PFSK-1 (cell line): Measurements from ENCODE around the gene PHYHD1.

ENCODE experiments used
- FOXP2 ChIP-seq: optimal IDR thresholded peaks from 2 replicates; pipeline ENCODE3; 2011; ENCODE audit warnings: borderline replicate concordance, control low read depth, inconsistent platforms; ENCODE audit not compliant: insufficient read depth; ENCODE audit errors: extremely low read length, extremely low read depth
- POLR2AphosphoS5 ChIP-seq: IDR thresholded peaks from 2 replicates; pipeline ENCODE4 v1.6.1; 2012; ENCODE audit warnings: low read depth, mild to moderate bottlenecking, control low read depth, low read length, moderate library complexity
- SIN3A ChIP-seq: IDR thresholded peaks from 2 replicates; pipeline ENCODE4 v1.6.1; 2012; ENCODE audit warnings: mild to moderate bottlenecking, low read length, moderate library complexity, borderline replicate concordance; ENCODE audit not compliant: insufficient read depth
- TAF1 ChIP-seq: IDR thresholded peaks from 2 replicates; pipeline ENCODE4 v1.6.1; 2012; ENCODE audit warnings: low read length, control low read depth, borderline replicate concordance; ENCODE audit not compliant: insufficient read depth
- TF ChIP-seq, protein P1 (sequence below), 2 experiments: IDR thresholded peaks; 2 replicates each; pipeline versions ENCODE4 v1.6.1 to v1.8.0; 2011 to 2012; ENCODE audit warnings: low read depth in 2 of 2, low read length in 2 of 2, control low read depth in 1 of 2, inconsistent platforms in 1 of 2, mild to moderate bottlenecking in 1 of 2, moderate library complexity in 1 of 2; ENCODE audit not compliant: insufficient read depth in 1 of 2

The PHYHD1 gene

DNA sequence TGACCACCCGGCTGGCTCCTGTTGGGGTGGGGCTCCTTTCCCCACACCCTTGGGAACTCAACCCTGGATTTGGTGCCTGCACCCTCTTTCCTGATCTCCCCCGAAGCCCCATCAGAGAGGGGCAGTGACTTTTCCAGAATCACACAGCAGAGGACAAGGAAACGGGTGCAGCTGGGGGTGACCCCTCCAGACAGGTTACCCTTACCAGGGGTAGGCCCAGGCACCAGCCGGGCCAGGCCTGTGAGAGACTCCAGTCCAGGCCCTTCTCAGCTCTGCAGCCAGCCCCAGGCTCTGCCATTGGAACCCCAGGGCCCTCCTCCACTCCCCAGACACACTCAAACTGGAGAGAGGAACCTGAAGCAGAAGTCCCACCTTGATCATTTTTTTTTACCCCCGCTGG lies 19.0 kb upstream of the PHYHD1 start:
- TF ChIP-seq TAF1: no peak
- TF ChIP-seq, protein P1, sequence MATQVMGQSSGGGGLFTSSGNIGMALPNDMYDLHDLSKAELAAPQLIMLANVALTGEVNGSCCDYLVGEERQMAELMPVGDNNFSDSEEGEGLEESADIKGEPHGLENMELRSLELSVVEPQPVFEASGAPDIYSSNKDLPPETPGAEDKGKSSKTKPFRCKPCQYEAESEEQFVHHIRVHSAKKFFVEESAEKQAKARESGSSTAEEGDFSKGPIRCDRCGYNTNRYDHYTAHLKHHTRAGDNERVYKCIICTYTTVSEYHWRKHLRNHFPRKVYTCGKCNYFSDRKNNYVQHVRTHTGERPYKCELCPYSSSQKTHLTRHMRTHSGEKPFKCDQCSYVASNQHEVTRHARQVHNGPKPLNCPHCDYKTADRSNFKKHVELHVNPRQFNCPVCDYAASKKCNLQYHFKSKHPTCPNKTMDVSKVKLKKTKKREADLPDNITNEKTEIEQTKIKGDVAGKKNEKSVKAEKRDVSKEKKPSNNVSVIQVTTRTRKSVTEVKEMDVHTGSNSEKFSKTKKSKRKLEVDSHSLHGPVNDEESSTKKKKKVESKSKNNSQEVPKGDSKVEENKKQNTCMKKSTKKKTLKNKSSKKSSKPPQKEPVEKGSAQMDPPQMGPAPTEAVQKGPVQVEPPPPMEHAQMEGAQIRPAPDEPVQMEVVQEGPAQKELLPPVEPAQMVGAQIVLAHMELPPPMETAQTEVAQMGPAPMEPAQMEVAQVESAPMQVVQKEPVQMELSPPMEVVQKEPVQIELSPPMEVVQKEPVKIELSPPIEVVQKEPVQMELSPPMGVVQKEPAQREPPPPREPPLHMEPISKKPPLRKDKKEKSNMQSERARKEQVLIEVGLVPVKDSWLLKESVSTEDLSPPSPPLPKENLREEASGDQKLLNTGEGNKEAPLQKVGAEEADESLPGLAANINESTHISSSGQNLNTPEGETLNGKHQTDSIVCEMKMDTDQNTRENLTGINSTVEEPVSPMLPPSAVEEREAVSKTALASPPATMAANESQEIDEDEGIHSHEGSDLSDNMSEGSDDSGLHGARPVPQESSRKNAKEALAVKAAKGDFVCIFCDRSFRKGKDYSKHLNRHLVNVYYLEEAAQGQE (IDR thresholded peaks at IDR 0.05; ENCODE audit: insufficient read depth in 1 of 2, low read depth in 2 of 2, low read length in 2 of 2): no peak
- no peak for TF ChIP-seq FOXP2
- no peak for TF ChIP-seq POLR2AphosphoS5
- no peak for TF ChIP-seq SIN3A

DNA sequence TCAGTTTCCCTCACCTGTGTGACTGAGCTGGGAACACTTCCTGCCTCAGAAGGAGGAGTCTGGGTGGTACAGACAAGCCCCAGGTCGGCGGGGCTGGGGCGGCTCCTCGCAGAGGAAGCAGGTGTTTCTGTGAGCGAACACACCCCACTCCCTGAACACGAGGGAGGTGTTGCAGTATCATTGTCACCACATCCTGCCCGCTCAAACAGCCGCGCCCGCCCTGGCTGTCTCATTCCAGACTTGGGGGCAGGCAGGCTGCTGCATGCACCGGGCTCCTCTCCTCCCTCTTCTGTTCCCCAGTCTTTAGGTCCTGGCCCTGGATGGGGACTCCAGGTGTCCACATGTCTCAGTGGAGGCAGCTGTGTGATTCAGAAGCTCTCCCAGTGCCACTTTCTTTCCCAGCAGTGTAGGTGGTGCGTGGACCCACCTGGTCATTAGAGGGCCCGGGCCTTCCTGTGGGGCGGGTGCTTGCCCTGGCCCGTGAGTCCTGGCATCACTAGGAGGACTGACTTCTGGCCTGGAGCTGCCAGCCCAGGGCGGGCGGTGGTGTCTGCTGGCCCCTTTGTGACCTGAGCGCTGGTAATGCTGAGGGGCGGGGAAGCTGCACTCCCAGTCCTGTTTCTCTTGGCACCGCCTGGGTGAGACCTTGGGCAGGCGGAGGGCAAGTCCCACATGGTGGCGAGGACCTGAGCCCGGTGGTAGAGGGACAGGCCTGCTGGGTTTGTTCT lies 18.3 kb upstream of the PHYHD1 start:
- no peak for TF ChIP-seq TAF1
- TF ChIP-seq, protein P1 (IDR thresholded peaks at IDR 0.05; ENCODE audit: insufficient read depth in 1 of 2, low read depth in 2 of 2, low read length in 2 of 2): no peak
- TF ChIP-seq POLR2AphosphoS5: no peak
- no peak for TF ChIP-seq FOXP2
- no peak for TF ChIP-seq SIN3A

DNA sequence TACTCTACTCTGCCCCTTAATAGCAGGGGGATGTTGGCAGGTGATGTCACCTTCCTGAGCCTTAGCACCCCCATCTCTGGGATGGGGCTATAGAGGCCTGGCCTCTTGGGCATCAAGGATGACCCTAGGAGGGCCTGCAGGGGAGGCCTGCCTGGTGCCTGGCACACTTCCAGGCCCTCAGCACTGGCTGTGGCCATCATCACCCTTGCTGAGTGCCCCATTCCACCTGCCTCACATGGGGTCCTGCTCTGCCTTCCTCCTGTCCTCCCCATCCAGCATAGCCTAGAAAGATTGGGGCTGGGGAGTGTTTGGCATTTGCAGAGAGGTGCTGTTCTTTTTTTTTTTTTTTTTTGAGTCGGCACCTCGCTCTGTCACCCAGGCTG lies 17.7 kb upstream of the PHYHD1 start:
- no peak for TF ChIP-seq FOXP2
- no peak for TF ChIP-seq TAF1
- TF ChIP-seq, protein P1 (IDR thresholded peaks at IDR 0.05; ENCODE audit: insufficient read depth in 1 of 2, low read depth in 2 of 2, low read length in 2 of 2): no peak
- TF ChIP-seq POLR2AphosphoS5: no peak
- no peak for TF ChIP-seq SIN3A

DNA sequence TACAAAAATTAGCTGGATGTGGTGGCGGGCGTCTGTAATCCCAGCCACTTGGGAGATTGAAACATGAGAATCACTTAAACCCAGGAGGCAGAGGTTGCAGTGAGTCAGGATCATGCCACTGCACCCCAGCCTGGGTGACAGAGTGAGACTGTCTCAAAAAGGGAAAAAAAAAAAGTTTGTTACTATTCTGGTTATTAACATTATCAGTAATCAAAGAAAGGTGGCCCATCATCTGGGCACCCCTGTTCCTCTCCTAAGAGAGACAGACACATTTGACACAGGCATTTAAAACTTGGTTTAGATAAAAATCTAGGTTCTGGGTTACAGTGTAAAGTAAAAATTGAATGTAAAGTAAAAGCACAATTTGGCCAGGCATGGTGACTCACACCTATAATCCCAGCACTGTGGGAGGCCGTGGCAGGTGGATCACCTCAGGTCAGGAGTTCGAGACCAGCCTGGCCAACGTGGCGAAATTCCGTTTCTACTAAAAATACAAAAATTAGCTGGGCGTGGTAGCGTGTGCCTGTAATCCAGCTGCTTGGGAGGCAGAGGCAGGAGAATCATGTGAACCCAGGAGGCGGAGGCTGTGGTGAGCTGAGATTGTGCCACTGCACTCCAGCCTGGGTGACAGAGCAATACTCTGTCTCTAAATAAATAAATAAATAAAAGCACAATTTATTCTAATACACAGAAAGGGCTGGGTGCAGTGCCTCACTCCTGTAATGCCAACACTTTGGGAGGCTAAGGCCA lies 16.7 kb upstream of the PHYHD1 start:
- TF ChIP-seq POLR2AphosphoS5 (no peak), FOXP2 (no peak), SIN3A (no peak)

DNA sequence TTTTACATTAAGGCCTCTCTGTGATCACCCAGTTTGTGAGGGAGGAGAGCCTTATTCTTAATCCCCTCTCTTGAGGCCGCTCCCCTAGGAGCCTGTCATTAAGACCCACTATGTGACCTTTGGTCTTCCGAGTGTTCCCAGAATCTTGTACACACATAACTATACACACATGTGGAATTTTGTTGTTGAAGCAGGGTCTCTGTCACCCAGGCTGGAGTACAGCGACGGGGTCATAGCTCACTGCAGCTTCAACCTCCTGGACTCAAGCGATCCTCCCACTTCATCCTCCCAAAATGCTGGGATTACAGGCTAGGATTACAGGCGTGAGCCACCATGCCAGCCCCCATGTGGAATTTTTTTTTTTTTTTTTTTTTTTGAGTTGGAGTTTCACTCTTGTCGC lies 14.8 kb upstream of the PHYHD1 start:
- no peak for TF ChIP-seq SIN3A
- no peak for TF ChIP-seq POLR2AphosphoS5
- no peak for TF ChIP-seq FOXP2
- TF ChIP-seq TAF1: no peak
- TF ChIP-seq, protein P1 (IDR thresholded peaks at IDR 0.05; ENCODE audit: insufficient read depth in 1 of 2, low read depth in 2 of 2, low read length in 2 of 2): no peak
